GM18907 (cell line): Measurements from ENCODE around the gene ZCCHC4.

Experiments used
- ATAC-seq: cut with Tn5 transposase; IDR thresholded peaks from one replicate; pipeline ENCODE4 v1.9.1; 2021; ENCODE audit warnings: mild to moderate bottlenecking, moderate library complexity; ENCODE audit not compliant: unreplicated experiment

The ZCCHC4 gene, protein sequence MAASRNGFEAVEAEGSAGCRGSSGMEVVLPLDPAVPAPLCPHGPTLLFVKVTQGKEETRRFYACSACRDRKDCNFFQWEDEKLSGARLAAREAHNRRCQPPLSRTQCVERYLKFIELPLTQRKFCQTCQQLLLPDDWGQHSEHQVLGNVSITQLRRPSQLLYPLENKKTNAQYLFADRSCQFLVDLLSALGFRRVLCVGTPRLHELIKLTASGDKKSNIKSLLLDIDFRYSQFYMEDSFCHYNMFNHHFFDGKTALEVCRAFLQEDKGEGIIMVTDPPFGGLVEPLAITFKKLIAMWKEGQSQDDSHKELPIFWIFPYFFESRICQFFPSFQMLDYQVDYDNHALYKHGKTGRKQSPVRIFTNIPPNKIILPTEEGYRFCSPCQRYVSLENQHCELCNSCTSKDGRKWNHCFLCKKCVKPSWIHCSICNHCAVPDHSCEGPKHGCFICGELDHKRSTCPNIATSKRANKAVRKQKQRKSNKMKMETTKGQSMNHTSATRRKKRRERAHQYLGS

DNA sequence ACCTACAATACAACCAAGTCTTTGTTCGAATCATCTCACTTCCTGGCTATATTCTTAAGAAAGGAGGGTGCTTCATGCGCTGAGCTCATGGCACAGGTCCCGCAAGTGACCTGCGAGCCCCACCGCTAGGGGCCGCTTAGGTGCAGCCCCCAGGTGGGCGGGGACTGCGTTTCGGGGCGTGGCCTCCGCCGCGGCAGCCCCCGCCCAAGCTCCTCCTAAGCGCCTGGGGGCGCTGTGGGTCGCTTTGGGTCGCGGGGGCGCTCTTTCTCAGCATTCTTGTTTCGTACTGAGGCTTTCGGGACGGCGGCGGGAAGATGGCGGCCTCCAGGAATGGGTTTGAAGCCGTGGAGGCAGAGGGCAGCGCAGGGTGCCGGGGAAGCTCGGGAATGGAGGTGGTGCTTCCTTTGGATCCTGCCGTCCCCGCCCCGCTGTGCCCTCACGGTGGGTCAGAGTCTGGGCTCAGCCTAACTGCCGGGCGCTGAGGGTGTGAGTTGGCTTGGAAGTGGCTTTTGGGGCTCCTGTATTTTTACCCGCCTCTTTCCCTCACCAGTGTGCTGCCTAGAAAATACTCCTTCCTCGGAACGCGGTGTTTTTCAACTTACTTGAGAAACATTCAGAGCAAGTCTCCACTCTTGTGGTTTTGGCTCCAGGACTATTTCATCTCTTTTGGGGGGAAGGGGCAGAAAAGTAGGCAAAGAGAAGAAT lies at the start of gene ZCCHC4:
Gene ZCCHC4 (plus strand): TSS at position 279 of the 705 bp plus-strand sequence. CDS start 36 bp downstream, at position 315.
- ATAC-seq: peak; percentile 88

DNA sequence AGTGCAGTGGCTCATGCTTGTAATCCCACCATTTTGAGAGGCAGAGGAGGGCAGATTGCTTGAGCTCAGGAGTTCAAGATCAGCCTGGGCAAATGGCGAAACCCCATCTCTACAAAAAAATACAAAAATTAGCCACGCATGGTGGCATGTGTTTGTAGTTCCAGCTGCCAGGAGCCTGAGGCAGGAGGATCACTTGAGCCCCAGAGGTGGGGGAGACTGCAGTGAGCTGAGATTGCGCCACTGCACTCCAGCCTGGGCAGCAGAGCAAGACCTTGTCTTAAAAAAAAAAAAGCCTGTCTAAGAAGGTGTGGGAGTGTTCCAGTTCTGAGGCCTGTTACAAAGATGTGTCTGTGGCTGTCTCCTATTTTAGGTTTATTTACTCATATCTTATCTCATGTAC lies 40.7 kb upstream of the ZCCHC4 start:
- no peak for ATAC-seq

DNA sequence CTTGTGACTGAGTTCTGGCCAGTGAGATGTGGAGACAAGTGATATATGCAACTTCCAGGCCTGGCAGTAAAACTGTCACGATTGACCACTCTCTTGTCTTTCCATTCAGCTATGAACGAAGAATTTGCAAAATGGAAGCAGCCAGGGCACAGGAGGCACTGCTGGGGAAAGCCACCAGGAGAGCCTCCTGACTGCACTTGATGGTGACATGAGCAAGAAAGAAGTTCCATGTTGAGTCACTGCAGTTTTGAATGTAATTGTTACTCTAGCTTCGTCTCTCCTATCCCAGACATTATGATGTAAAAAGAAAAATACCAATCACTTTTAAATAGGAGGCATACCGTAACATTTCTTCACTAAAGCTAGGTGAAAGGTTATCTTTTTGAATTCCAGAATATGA lies 32.4 kb upstream of the ZCCHC4 start:
- no peak for ATAC-seq

DNA sequence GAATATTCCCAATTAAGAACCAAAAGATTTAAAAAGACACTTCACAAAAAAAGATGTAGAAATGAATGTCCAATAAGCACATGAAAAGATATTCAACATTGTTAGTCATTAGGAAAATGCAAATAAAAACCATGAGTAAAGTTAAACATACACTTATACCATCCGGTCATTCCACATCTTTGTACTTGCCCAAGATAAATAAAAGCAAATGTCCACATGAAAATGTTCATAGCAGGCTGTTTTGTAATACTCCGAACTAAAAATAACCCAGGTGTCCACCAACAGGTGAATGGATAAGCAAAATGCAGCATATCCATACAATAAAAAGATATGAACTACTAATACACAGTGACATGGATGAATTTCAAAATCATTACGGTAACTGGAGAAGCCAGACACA lies 28.6 kb upstream of the ZCCHC4 start:
- no peak for ATAC-seq

DNA sequence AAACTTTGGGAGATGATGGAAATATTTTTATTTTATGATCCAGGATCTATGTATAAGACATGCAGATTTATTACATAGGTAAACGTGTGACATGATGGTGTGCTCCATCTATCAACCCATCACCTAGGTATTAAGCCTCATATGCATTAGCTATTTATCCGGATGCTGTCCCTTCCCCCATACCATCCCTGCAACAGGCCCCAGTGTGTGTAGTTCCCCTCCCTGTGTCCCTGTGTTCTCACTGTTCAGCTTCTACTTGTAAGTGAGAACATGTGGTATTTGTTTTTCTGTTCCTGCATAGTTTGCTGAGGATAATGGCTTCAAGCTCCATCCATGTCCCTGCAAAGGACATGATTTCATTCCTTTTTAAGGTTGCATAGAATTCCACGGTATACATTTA lies 28.1 kb upstream of the ZCCHC4 start:
- no peak for ATAC-seq

DNA sequence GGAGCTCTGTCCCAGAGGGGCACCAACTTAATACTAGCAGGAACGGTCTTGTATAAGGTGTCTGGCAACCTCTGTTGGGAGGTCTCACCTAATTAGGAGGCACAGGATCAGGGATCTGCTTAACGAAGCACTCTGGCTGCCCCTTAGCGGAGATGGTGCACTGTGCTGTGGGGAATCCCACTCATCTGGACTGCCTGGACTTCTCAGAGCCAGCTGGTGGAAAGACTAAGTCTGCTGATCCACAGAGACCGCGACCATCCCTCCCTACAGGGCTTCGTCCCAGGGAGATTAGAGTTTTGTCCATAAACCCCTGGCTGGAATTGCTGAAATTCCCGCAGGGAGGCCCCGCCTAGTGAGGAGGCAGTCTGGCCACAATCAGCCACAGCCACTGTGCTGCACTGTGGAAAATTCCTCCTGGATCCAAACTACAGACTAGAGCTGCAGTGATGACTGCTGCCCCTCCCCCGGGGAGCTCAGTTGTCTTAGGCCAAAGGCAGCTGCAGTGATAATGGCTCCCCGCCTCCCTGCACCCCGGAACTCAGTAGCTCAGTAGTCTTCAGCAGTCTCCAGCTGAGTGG lies 22.0 kb upstream of the ZCCHC4 start:
- no peak for ATAC-seq

DNA sequence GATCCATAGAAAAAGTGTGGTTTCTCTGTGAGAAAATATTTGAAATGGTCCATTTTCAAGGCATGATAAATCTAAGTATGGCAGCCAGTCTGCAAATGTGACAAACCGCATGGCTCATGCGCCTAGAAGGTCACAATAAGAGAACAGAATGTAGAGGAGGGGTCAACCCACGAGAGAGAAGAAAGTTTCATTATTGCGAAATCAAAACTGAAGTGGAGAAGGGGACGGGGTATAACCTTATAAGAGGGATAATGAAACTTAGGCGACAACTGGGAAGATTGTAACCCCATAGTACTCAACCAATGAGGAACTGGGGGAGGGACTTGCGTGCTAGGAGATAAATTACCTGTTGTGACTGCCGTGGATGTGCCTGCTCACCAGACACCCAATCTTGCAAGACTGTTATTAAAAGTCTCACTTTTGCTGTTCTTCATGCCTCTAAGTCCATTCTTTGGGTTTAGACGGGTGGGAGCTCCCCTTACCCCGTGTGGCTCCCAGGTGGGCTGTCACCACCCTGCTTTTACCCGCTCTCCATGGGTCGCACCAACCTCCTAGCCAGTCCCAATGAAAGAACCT lies 21.3 kb upstream of the ZCCHC4 start:
- no peak for ATAC-seq

DNA sequence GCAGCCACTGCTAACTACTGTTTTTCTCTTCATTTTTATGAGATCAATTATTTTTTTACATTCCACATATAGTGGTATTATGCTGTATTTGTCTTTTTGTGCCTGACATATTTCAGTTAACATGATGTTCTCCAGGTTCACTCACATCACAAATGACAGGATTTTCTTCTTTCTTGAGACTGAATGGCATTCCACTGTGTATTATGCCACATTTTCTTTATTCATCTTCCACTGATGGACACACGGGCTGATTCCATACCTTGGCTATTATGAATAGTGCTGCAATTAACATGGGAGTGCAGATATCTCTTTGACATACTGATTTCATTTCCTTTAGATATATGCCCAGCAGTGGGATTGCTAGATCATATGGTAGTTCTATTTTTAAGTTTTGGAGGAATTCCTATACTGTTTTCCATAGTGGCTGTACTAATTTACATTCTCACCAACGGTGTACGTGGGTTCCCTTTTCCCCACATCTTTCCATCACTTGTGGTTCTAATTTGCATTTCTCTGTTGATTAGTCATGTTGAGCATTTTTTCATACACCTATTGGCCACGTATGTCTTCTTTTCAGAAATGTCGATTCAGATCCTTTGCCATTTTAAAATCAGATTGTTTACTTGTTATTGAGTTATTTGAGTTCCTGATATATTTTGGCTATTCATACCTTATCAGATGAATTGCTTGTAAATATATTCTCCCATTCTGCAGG lies 14.9 kb upstream of the ZCCHC4 start:
- no peak for ATAC-seq

DNA sequence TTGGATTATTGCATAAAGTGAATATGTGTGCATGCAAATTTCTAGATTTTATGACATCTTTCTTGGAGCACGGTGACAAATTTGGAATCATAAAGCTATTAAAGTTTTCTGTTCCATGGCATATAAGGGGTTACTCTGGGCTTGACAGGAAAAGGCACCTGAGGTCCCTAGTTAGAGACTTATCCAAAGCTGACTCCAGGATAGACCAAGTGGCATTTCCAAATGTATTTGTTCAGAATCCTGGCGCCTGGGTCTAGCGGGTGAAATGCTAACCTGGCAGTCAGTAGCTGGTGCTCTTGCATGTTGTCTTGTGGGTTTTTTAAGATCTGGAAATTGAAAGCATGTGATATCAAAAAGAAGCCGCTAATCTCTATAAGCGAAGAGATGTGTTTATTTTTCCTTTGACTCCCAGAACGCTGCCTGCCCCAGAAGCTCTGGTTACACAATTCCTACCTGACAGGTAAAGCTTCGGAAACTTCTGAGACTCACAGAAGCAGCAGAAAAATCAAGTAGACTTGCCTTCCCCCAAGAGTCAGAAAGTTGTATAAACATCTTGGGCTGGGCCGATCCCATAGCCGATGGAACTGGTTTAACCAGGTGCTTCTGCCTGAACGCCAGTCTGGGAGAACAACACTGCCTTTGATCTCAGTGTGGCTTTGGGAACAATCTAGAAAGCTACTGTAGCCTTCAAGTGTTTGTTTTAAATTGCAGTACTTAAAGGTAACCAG lies 12.9 kb upstream of the ZCCHC4 start:
- ATAC-seq: no peak

DNA sequence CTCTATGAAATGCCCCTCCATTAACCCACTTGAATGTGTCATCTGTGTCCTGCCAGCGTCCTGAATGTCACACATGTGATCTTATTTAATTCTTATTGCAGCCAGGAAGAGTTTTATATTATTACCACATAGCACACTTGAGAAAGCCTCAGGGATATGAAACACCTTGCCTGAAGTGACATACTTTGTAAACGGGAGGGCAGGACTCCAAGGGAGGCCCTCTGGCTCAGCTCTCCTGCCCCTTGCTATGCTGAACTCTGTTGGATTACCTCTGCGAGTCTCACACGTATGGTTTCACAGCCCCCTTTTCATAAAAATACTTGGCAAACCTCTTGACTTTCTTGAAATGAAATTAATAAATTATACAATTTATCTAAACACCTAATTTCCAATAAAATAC lies 11.1 kb upstream of the ZCCHC4 start:
- ATAC-seq: no peak

DNA sequence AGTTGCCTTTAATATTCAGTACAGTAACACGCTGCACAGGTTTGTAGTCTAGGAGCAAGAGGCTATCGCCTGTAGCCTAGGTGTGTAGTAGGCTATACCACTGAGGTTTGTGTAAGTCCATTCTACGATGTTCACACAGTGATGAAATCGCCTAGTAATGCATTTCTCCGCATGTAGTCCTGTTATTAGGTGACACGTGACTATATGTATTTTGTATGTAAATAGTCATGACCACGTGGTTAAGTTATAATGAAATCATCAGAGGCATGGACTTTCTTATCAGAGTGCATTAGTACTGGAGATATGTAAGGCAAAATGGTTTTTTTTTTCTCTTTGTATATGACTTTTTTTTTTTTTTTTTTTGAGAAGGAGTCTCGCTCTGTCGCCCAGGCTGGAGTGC lies 9.9 kb upstream of the ZCCHC4 start:
- no peak for ATAC-seq

DNA sequence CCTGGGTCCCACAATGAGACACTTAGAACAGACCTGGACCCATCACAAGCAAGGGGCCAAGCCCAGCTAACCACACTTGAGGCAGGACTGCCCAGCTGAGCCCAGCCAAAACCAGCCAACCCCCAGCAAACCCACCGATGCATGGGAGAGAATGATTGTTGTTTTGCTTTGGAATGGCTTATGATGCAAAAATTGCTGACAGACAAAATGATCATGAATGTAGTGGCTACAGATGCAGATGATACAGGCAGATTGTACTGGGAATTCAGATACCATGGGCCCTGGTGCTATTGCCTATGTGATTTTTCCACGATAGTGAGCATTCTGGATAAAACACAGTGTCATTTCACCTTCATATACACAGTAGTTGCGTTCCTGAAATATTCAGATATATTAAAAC lies 9.0 kb upstream of the ZCCHC4 start:
- no peak for ATAC-seq

DNA sequence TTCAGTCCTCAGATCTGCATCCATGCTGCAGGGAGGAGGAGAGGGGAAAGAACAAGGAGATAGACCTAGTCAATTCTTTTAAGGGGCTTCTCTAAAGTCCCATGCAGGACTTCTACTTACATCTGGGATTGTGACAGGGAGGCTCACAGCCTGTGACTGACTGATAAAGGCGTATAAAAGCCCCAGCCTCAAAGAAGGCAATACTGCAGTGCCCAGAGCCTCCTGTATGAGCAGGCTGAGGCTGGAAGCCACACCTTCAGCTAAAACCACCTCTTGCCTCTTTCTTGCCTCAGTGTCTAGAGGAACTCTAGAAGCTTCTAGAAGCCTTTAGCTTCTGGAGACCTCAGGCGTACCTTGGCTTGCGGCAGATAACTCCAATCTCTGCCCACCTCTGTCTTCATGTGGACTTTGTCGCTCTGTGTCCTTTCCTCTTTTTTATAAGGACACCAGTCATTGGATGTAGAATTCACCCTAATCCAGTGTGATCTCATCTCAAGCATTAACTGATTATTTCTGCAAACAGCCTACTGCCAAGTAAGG lies 6.0 kb upstream of the ZCCHC4 start:
- ATAC-seq: no peak

DNA sequence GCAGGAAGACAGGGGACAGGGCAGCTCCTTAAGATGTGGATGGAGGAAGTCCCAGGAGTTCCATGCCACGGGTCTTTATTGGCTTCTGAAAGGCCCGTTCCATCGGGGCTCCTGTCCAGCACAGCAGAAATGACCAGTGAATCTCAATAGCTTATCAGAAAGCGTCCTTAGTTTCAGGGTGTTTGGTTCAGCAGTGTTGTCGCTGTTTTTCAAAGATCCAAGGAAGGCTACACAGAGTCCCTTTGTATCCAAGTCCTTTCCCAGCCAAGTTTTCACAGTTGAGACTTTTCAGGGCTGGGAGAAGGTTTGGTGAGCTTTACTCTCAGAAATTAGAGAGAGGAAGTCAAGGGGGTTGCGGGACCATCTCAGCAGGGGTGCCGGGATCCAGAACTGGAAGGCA lies 5.0 kb upstream of the ZCCHC4 start:
- no peak for ATAC-seq

DNA sequence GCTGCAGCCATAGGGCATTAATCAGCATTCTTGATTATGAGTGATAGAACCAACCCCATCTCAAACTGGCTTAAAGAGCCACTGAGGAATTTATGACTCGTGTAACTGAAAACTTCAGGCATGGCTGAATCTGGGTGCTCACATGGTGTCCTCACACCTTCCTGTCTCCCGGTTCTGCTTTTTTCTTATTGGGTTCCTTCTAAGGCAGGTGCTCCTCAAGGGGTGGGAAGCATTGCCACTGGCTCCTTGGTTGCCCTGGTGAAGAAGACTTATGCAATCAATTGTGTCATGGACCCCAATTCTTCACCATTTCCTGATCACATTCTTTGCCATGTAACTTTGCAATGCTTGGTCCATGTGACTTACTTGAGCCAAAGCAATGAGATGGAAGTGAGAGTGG lies 4.3 kb upstream of the ZCCHC4 start:
- ATAC-seq: no peak

DNA sequence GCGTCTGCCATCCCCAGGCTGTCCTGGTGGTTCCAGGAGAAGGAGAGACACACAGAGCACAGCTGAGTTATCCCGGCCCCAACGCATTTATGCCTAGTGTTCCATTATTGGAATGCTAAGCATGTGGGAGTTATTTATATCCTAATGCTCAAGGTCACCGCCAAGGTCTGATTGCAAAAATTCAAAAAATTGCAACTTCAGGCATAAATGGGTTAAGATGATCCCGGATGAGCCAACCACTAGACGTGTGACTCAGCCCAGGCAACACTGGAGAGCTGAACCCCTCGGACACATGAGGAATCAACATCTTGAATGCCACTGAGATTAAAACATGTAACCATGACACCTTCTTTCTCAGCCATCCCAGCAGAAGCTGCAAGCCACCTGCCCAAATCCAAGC lies 3.8 kb upstream of the ZCCHC4 start:
- ATAC-seq: no peak

DNA sequence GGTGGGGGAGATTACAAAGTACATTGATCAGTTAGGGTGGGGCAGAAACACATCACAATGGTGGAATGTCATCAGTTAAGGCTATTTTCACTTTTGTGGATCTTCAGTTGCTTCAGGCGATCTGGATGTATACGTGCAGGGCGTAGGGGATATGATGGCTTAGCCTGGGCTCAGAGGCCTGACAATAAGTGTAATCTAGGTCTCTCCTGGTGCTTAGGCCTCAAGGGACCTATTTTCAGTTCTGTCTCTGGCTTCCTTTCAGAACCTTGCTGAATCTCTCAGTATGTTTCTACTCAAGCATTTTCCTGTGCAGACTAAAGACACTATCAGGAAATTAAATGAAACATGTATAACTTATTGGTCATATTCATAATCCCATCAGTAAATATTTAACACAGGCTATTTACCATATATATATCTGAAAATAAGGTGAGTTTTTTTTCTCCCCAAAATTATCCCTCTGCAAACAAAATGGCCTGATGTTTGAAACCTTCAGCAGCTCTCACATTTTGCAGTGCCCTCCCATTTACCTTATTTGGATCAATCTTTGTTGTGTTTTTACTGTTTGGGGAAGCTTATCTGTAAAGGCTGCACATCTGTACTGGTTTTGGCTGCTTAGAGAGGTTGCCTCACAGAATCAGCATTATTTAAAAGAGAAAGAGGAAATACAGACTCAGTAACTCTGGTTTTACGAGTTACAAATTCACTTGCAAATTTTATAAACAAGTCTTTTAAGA lies 2.3 kb upstream of the ZCCHC4 start:
- peak; percentile 57 for ATAC-seq

DNA sequence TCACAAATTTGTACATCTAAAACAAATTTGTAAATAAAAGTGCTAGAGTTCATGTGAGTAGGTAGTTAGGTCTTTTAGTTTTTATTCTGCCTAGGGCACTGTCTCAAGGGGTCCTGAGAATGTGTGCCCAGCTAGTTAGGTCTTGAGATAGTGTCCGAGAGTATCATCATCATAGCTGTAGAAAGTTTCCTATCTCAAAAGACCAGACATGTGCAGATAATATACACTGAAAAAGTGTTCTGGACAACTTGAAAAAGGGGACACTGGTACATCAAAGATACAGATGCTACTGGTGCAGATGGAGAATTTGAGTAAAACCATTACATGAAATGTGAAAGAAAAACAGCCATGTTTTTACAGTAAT lies 1.8 kb upstream of the ZCCHC4 start:
- no peak for ATAC-seq

DNA sequence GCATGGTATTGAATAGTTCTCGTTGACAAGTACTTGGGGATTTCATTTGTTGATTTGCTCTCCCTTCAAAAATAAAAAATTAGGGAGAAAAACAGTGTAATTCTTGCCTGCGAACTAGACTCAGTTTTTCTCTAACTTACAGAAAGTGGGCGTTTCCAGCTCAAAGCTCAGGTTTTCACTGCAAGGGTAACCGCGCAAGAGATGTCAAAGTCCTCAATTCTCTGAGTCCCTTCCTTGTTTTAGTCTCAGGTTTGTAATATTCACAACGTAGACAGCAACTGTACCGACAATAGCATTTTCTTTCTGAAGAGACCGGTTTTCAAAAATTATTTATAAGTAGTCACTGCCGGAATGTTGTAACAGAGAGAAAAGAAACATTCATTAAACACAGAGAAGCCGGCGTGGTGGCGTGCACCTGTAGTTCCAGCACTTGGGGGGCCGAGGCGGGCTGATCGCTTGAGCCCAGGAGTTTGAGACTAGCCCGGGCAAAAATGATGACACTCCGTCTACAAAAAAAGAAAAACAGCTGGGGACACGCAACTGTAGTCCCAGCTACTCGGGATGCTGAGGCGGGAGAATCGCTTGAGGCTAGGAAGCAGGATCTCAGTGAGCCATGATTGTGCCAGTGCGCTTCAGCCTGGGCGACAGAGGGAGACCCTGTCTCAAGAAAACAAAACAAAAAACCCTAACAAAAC lies 774 bp downstream of the ZCCHC4 start:
- ATAC-seq: no peak
